ENCODE data around the gene LLPH.
A peak's percentile ranks its signal among the peaks of the same experiment; 100 is the strongest.
"Not testable (repeated sequence)": the region's sequence is repeated elsewhere in the genome, so short reads cannot be mapped to it uniquely, and the experiment has no call there.

Gene LLPH
- total RNA-seq, result 8.6 to 34.5 (median 29.1) reads per million in 9 experiments

DNA sequence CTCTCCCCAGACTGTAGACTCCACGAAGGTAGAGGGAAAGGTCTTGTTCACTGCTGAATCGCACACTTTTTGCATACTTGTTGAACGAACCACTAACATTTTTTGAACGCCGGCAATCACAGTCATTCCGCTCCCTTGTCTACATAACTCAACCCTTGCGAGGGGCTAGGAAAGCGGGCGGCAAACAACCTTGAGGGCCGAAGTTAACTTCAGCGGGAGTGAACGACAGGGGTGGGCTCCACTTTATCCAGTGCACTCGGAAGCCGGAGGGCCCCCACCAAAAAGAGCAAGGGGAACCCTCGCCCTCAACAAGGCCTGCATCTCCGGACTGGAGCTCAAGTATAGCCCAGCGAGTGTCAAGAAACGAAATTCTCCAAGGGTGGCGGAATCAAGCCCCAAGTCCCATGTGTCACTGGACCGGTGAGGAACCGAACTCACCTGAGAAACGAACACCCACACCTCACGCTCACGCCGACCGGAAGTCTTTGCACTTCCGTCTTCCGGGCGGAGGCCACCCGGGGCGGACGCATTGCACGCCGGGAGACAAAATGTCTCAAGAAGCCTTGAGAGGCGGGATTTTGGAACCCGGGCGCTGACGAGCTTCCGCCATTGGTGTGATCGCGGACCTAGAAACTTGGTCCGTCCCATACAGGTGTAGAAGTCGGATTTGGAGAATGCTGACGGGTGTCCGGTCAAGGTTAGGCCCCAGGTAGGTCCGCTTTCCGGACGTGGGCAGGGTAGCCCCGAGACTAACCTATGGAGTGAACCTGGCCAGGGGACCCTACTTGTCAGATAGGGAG, at the start of gene LLPH:
TSS of gene LLPH (minus strand) at position 484 of the 800 bp plus-strand sequence. CDS start 1,644 bp downstream, outside the sequence.
- peaks cover 27 to 58% of the 10 kb centered on the region in 2 donors for H3K4me1 Mint-ChIP-seq (ENCODE audit: low read depth in 2 of 2)
- H3K27me3 Mint-ChIP-seq, result no peaks in the 10 kb centered on the region
- no peaks in the 10 kb centered on the region for H3K9me3 Mint-ChIP-seq
- peak within 1 kb of the TSS; percentile 91 to 93 for H3K4me3 Mint-ChIP-seq
- H3K27ac Mint-ChIP-seq, result peak within 1 kb of the TSS; percentile 92 to 98
- ATAC-seq (replicated peaks), result peak; percentile 96
- H3K36me3 Mint-ChIP-seq (ENCODE audit: insufficient read depth), result peaks cover 43% of the 10 kb centered on the region
- DNase-seq, result peak; percentile 81 to 85 (median 84)

- Mint-ChIP-seq H3K4me1 (ENCODE audit: low read depth in 2 of 2) (no peaks in the 10 kb centered on the region), H3K4me3 (no peak overlapping the region), H3K9me3 (no peaks in the 10 kb centered on the region), H3K27me3 (peaks cover 19 to 35% of the 10 kb centered on the region in 2 donors), H3K36me3 (ENCODE audit: insufficient read depth) (no peaks in the 10 kb centered on the region), H3K27ac (no peak overlapping the region)
- no peak for ATAC-seq (replicated peaks)
- DNase-seq, result no peak
Measured at GRCh38 chr12:66176105-66176900, 45.8 kb upstream of the LLPH start.

- peaks cover 11% of the 10 kb centered on the region for H3K36me3 Mint-ChIP-seq (ENCODE audit: insufficient read depth)
- H3K27me3 Mint-ChIP-seq, result peaks cover 19 to 34% of the 10 kb centered on the region in 2 donors
- not testable (repeated sequence) for ATAC-seq (replicated peaks); H3K27ac Mint-ChIP-seq; H3K9me3 Mint-ChIP-seq; DNase-seq; H3K4me3 Mint-ChIP-seq; H3K4me1 Mint-ChIP-seq (ENCODE audit: low read depth in 2 of 2)
Measured at GRCh38 chr12:66174391-66175325, 44.1 kb upstream of the LLPH start.

DNA sequence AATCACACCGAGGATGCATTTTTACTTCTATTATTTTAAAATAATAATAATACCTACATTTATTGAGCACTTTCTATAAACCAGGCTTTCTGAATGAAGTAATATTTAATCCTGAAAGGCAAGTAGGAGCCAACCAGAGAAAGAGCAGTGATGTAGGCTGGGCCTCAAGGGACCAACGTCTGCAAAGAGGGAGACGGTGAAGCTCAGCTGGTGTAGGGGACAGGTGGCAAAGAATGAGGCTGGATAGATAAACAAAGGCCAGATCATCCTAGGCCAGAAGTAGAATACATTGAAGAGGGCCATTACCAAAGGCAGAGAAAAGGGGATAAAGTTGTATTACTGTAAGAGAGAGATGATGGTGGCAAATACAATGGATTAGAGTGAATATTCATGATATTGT, 40.1 kb upstream of the LLPH start:
- Mint-ChIP-seq H3K36me3 (ENCODE audit: insufficient read depth) (peaks cover 28% of the 10 kb centered on the region), H3K9me3 (peaks cover 0 to 7% of the 10 kb centered on the region in 2 donors), H3K4me1 (ENCODE audit: low read depth in 2 of 2) (peaks cover 25% of the 10 kb centered on the region in 2 donors), H3K4me3 (peak overlapping the region; percentile 96 to 98), H3K27ac (peak overlapping the region; percentile 98 to 99), H3K27me3 (peaks cover 5 to 6% of the 10 kb centered on the region in 2 donors)
- no peak for ATAC-seq (replicated peaks)
- DNase-seq, result no peak

GRCh38 chr12:66169221-66170170, 38.9 kb upstream of the LLPH start, which contains the start of gene TMBIM4:
TSS of gene TMBIM4 (minus strand) at chr12:66169996. CDS start at chr12:66169951, 45 bp downstream.
- H3K36me3 Mint-ChIP-seq (ENCODE audit: insufficient read depth), result peaks cover 31% of the 10 kb centered on the region
- peaks cover 0 to 7% of the 10 kb centered on the region in 2 donors for H3K9me3 Mint-ChIP-seq
- peak; percentile 74 for ATAC-seq (replicated peaks)
- no peaks in the 10 kb centered on the region for H3K27me3 Mint-ChIP-seq
- H3K4me1 Mint-ChIP-seq (ENCODE audit: low read depth in 2 of 2), result peaks cover 31 to 35% of the 10 kb centered on the region in 2 donors
- peak within 1 kb of the TSS; percentile 98 to 99 for H3K27ac Mint-ChIP-seq
- peak; percentile 75 to 79 (median 77) for DNase-seq
- H3K4me3 Mint-ChIP-seq, result peak within 1 kb of the TSS; percentile 96 to 98

- no peaks in the 10 kb centered on the region for H3K27me3 Mint-ChIP-seq
- H3K4me1 Mint-ChIP-seq (ENCODE audit: low read depth in 2 of 2), result peaks cover 36 to 46% of the 10 kb centered on the region in 2 donors
- peaks cover 31% of the 10 kb centered on the region for H3K36me3 Mint-ChIP-seq (ENCODE audit: insufficient read depth)
Measured at GRCh38 chr12:66168410-66168809, 37.9 kb upstream of the LLPH start.

DNA sequence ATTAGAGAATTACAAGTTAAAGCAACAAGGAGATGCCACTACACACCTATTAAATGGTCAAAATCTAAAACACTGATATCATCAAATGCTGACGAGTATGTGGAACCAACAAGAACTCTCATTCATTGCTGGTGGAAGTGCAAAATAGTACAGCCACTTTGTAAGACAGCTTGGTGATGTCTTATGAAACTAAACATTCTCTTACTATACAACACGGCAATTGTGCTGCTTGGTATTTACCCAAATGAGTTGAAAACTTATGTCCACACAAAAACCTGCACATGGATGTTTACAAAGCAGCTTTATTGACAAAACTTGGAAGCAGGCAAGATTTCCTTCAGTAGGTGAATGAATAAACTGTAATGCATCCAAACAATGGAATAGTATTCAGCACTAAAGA, 36.0 kb upstream of the LLPH start:
- ATAC-seq (replicated peaks), result no peak
- peak overlapping the region in 1 of 2 donors; percentile 96 for H3K4me3 Mint-ChIP-seq
- H3K27me3 Mint-ChIP-seq, result no peaks in the 10 kb centered on the region
- DNase-seq, result no peak
- peaks cover 0 to 7% of the 10 kb centered on the region in 2 donors for H3K9me3 Mint-ChIP-seq
- H3K4me1 Mint-ChIP-seq (ENCODE audit: low read depth in 2 of 2), result peaks cover 43 to 62% of the 10 kb centered on the region in 2 donors
- peaks cover 31% of the 10 kb centered on the region for H3K36me3 Mint-ChIP-seq (ENCODE audit: insufficient read depth)
- H3K27ac Mint-ChIP-seq, result no peak overlapping the region

More at GRCh38 chr12:66168410-66168809, 37.9 kb upstream of the LLPH start:
- ATAC-seq (replicated peaks) (no peak), DNase-seq (no peak)
- peaks cover 0 to 7% of the 10 kb centered on the region in 2 donors for H3K9me3 Mint-ChIP-seq
- H3K4me3 Mint-ChIP-seq, result peak overlapping the region; percentile 96 to 98
- H3K27ac Mint-ChIP-seq, result peak overlapping the region; percentile 88 to 99

DNA sequence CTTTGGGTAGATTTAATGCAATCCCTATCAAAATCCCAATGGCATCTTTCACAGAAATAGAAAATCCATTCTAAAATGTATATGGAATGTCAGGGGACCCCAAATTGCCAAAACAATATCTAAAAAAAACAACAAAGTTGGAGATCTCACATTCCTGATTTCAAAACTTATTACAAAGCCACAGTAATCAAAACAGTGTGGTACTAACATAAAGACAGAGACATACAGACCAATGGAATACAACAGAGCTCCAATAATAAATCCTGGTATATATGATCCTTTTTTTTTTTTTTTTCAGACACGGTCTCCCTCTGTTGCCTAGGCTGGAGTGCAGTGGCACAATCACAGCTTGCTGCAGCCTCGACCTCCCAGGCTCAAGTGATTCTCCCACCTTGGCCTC, 34.6 kb upstream of the LLPH start:
- H3K36me3 Mint-ChIP-seq (ENCODE audit: insufficient read depth), result peaks cover 34% of the 10 kb centered on the region
- H3K4me3 Mint-ChIP-seq, result peak overlapping the region in 1 of 2 donors; percentile 13
- H3K9me3 Mint-ChIP-seq, result peaks cover 0 to 7% of the 10 kb centered on the region in 2 donors
- DNase-seq (no peak), ATAC-seq (replicated peaks) (no peak)
- no peaks in the 10 kb centered on the region for H3K27me3 Mint-ChIP-seq
- peaks cover 43 to 62% of the 10 kb centered on the region in 2 donors for H3K4me1 Mint-ChIP-seq (ENCODE audit: low read depth in 2 of 2)
- peak overlapping the region; percentile 56 to 64 for H3K27ac Mint-ChIP-seq

DNA sequence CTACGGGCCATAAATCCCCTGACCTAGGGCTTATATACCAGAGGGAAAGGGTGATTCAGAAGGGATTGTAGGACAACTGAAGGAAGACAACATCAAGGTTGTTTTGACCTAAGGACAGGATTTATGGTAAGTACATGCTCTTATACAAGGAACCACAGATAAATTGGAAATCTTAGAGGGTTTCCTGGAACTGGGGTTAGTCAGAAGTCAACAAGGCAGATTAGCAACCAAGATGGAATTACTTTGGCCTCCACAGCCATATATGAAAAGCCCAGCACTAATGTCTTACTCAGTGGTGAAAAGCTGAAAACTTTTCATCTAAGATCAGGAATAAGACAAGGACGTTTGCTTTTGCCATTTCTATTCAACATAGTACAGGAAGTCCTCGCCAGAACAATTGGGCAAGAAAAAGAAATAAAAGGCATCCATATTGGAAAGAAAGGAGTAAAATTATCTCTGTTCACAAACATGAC, 33.8 kb upstream of the LLPH start:
- Mint-ChIP-seq H3K27me3 (no peaks in the 10 kb centered on the region), H3K9me3 (peaks cover 0 to 7% of the 10 kb centered on the region in 2 donors), H3K36me3 (ENCODE audit: insufficient read depth) (peaks cover 27% of the 10 kb centered on the region), H3K4me1 (ENCODE audit: low read depth in 2 of 2) (peaks cover 45 to 67% of the 10 kb centered on the region in 2 donors), H3K4me3 (peak overlapping the region in 1 of 2 donors; percentile 17), H3K27ac (peak overlapping the region; percentile 56 to 64)
- ATAC-seq (replicated peaks), result no peak
- no peak for DNase-seq

- DNase-seq (no peak), ATAC-seq (replicated peaks) (no peak)
- Mint-ChIP-seq H3K9me3 (peaks cover 0 to 7% of the 10 kb centered on the region in 2 donors), H3K36me3 (ENCODE audit: insufficient read depth) (peaks cover 27% of the 10 kb centered on the region), H3K27me3 (no peaks in the 10 kb centered on the region), H3K4me3 (peak overlapping the region in 1 of 2 donors; percentile 7), H3K4me1 (ENCODE audit: low read depth in 2 of 2) (peaks cover 40 to 61% of the 10 kb centered on the region in 2 donors), H3K27ac (peak overlapping the region in 1 of 2 donors; percentile 64)
Measured at GRCh38 chr12:66163289-66163688, 32.7 kb upstream of the LLPH start.

GRCh38 chr12:66162701-66163100, 32.2 kb upstream of the LLPH start:
- peak overlapping the region in 1 of 2 donors; percentile 64 for H3K27ac Mint-ChIP-seq
- H3K4me1 Mint-ChIP-seq (ENCODE audit: low read depth in 2 of 2), result peaks cover 38 to 59% of the 10 kb centered on the region in 2 donors

More at GRCh38 chr12:66162701-66163100, 32.2 kb upstream of the LLPH start:
- no peaks in the 10 kb centered on the region for H3K27me3 Mint-ChIP-seq
- peaks cover 0 to 7% of the 10 kb centered on the region in 2 donors for H3K9me3 Mint-ChIP-seq
- no peak overlapping the region for H3K4me3 Mint-ChIP-seq
- H3K36me3 Mint-ChIP-seq (ENCODE audit: insufficient read depth), result peaks cover 28% of the 10 kb centered on the region
- DNase-seq (no peak), ATAC-seq (replicated peaks) (no peak)

All from effector memory CD8-positive, alpha-beta T cell (primary cell).